GM12874 (cell line): ENCODE results near the gene FAM177B.

Source experiments
- TF ChIP-seq, protein P1 (sequence below): IDR thresholded peaks from 2 replicates; pipeline ENCODE4 v1.5.1; 2011; ENCODE audit warnings: low read depth, mild to moderate bottlenecking, control low read depth, low read length, moderate library complexity; ENCODE audit not compliant: insufficient read depth

Gene FAM177B

DNA sequence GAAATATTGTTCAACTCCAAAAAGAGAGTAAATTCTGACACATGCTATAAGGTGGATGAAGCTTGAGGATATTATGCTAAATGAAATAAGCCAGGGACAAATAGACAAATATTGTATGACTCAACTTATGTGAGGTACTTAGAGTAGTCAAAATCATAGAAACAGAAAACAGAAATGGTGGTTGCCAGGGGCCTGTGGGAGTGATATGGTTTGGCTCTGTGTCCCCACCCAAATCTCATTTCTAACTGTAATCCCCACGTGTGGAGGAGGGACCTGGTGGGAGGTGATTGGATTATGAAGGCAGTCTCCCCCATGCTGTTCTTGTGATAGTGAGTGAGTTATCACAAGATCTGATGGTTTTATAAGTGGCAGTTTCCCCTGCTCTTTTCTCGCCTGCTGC, 53.1 kb downstream of the FAM177B start:
- TF ChIP-seq, protein P1, sequence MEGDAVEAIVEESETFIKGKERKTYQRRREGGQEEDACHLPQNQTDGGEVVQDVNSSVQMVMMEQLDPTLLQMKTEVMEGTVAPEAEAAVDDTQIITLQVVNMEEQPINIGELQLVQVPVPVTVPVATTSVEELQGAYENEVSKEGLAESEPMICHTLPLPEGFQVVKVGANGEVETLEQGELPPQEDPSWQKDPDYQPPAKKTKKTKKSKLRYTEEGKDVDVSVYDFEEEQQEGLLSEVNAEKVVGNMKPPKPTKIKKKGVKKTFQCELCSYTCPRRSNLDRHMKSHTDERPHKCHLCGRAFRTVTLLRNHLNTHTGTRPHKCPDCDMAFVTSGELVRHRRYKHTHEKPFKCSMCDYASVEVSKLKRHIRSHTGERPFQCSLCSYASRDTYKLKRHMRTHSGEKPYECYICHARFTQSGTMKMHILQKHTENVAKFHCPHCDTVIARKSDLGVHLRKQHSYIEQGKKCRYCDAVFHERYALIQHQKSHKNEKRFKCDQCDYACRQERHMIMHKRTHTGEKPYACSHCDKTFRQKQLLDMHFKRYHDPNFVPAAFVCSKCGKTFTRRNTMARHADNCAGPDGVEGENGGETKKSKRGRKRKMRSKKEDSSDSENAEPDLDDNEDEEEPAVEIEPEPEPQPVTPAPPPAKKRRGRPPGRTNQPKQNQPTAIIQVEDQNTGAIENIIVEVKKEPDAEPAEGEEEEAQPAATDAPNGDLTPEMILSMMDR, result no peak

DNA sequence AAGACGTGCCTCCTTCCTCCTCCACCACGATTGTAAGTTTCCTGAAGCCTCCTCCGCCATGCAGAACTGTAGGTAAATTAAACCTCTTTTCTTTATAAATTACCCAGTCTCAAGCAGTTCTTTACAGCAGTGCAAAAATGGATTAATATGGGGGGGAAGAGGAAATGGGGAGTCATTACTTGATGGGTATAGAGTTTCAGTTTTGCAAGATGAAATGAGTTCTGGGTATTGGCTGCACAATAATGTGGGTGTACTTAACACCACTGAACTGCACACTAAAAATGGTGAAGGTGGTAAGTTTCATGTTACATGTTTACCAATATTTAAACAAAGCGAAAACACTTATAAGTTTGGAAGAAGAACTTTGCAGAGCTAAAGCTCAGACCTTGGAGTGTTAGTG, 53.5 kb downstream of the FAM177B start:
- TF ChIP-seq, protein P1, result no peak

GRCh38 chr1:222791006-222791710, 54.2 kb downstream of the FAM177B start:
- TF ChIP-seq, protein P1, result no peak

DNA sequence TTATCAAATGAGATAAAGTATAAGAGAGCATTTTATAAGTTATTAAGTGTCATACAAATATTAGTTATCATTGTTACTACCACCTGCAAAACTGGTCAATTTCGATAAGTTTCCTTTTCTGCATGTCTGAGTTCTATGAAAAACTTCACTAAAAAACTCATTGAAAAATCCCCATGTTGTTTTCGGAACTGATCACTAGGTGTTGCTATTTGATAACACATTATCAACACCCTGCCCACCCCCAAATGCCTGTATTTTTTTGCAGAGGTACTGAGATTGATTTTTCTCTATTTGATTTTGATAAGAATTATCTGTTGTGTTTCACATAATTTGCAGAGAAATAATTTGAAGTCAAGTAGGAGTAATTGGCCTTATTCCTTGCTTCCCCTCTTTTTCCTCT, 55.7 kb downstream of the FAM177B start:
- TF ChIP-seq, protein P1, result peak; percentile 22; the same call in 1 of the 2 replicates

DNA sequence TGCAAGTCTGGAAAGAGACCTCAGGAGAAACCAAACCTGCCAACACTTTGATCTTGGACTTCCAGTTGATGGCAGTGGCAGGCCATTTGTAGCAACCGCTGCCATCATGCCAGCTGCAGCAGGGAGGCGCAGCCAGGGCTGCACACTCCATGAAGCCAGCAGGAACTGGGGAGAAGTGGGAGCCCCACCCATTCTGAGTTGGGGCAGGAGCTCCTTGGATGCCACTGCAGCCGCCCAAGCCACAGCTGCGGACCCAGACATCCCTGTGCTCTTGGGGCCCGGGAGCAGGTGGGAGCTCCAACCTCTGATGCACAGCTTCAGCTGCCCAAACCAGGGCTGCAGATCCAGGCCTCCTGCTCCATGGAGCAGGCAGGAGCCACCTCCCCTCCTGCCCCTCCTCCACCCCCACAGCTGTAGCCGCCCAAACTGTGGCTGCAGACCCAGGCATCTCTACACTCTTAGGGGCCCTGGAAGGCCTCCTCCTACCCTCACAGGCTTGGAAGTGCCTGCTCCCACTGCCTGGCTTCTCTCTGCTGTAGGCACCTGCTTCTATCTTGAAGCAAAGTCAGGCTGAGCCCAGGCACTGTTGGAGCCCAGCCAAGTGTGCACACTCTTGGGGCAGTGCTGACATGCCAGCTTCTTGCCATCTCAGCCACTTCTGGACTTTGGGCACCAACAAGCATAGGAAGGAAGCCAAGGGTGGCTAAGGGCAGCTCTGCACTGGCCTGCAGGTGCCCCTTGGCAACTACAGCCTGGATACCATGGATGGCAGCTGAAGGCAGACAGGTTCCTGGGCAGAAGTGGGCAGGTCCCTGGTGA, 57.9 kb downstream of the FAM177B start:
- TF ChIP-seq, protein P1, result no peak

DNA sequence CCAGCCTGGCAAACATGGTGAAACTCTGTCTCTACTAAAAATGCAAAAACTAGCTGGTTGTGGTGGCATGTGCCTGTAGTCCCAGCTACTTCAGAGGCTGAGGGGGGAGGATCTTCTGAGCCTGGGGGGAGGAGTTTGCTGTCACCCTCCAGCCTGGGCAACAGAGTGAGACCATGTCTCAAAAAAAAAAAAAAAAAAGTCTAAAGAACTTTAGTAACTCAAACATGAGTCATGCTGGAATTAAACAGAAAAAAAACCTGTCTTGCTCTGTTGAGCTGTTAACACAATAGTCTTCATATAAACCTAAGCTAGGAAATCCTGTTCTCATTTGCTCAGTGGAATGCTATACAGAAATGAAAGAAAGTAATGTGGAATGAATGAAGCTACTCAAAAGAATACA, 61.1 kb downstream of the FAM177B start:
- TF ChIP-seq, protein P1, result no peak

GRCh38 chr1:222798975-222799374, 62.0 kb downstream of the FAM177B start:
- TF ChIP-seq, protein P1, result no peak
